IPS-20b (cell line): ENCODE results near the gene B3GNT3.

Experiments used
- H3K27ac ChIP-seq: one replicate; pipeline ENCODE4 v1.5.1; 2013; ENCODE audit warnings: low read length
- H3K27me3 ChIP-seq: 2 replicates; pipeline ENCODE4 v1.6.1; 2013; ENCODE audit warnings: mild to moderate bottlenecking, low read length, inconsistent platforms; ENCODE audit not compliant: insufficient read depth
- H3K36me3 ChIP-seq: 2 replicates; pipeline ENCODE4 v1.6.1; 2013; ENCODE audit warnings: low read depth, mild to moderate bottlenecking, inconsistent platforms, low read length, moderate library complexity; ENCODE audit not compliant: insufficient read depth
- H3K4me1 ChIP-seq: 2 replicates; pipeline ENCODE4 v1.6.1; 2013; ENCODE audit warnings: mild to moderate bottlenecking, control low read depth, inconsistent platforms, low read length, moderate library complexity; ENCODE audit not compliant: insufficient read depth
- H3K4me3 ChIP-seq: 2 replicates; pipeline ENCODE4 v1.5.1; 2013; ENCODE audit warnings: mild to moderate bottlenecking, low read length, inconsistent platforms
- H3K9ac ChIP-seq: 2 replicates; pipeline ENCODE4 v1.6.1; 2013; ENCODE audit warnings: low read depth, mild to moderate bottlenecking, inconsistent platforms, low read length, moderate library complexity
- H3K9me3 ChIP-seq: 2 replicates; pipeline ENCODE4 v1.6.1; 2013; ENCODE audit warnings: mild to moderate bottlenecking, low read depth, low read length, inconsistent platforms; ENCODE audit not compliant: insufficient read depth

Gene B3GNT3

DNA sequence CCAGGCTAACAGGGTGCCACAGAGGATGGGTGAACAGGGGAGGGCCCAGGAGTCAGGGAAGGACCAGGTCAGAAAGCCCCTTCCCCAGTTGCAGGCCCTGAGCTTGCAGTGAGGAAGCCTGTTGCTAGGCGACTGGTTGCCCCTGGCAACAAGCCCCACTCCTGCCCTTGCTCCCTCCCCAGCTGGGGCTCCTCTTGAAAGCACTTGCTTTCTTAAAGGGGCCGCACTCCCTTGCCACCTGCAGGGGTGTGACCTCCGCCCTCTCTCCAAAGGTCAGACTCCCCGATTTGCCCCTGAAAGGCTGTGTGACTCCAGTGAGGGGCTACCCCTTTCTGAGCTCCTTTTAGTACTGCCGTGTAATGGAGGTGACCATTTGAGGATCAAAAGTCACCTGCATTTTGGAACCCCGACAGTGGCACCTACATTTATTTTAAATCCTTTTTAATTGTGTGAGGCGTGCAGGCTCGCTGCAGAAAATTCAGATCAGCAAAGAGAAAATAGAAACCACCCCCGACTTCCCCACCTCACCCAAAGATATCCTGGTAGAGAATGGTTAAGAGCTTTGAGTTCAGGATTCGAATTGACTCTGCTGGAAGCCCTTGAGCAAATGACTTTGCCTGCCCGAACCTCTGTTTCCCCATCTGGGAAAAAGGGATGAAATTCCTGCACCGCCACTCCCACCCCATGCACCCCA, 38.8 kb upstream of the B3GNT3 start:
- Histone ChIP-seq H3K9ac (no peak overlapping the region), H3K9me3 (no peaks in the 10 kb centered on the region), H3K27me3 (no peaks in the 10 kb centered on the region), H3K4me3 (no peak overlapping the region), H3K36me3 (no peaks in the 10 kb centered on the region), H3K27ac (no peak overlapping the region), H3K4me1 (no peaks in the 10 kb centered on the region)

DNA sequence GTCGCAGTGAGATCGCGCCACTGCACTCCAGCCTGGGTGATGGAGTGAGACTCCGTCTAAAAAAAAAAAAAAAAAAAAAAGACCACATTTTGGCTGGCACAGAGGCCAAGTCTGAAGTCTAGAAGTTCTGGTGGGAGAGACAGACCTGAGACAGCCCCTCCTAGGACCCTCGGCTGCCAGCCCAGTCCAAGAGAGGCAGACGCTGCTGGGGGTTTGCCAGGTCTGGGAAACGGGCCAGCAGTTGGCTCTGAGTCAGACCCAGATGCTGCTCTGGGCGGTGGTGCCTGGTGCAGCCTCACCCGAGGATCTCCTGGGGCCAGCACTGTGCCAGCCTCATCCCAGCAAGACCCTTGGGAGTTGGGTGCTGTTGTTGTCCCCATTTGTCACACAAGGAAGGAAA, 37.8 kb upstream of the B3GNT3 start:
- no peak overlapping the region for H3K9ac ChIP-seq
- H3K9me3 ChIP-seq = no peaks in the 10 kb centered on the region
- no peaks in the 10 kb centered on the region for H3K27me3 ChIP-seq
- H3K27ac ChIP-seq = no peak overlapping the region
- H3K4me1 ChIP-seq = no peaks in the 10 kb centered on the region
- H3K4me3 ChIP-seq = no peak overlapping the region
- H3K36me3 ChIP-seq = no peaks in the 10 kb centered on the region

DNA sequence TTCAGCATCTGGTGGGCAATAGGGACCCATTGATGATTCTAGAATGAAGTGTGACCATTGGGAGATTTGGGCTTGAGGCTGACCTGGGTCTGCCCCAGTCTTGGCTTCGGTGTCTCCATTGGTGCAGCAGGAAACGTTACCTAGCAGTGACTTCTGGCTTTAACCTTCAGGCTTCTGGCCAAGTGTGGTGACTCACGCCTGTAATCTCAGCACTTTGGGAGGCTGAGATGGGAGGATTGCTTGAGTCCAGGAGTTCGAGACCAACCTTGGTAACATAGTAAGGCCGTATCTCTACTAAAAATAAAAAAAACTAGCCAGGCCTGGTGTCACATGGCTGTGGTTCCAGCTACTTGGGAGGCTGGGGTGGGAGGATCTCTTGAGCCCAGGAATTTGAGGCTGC, 36.4 kb upstream of the B3GNT3 start:
- H3K4me3 ChIP-seq = no peak overlapping the region
- no peaks in the 10 kb centered on the region for H3K27me3 ChIP-seq
- H3K9ac ChIP-seq = no peak overlapping the region
- no peak overlapping the region for H3K27ac ChIP-seq
- H3K9me3 ChIP-seq = no peaks in the 10 kb centered on the region
- no peaks in the 10 kb centered on the region for H3K4me1 ChIP-seq
- H3K36me3 ChIP-seq = no peaks in the 10 kb centered on the region

- Histone ChIP-seq H3K27ac (no peak overlapping the region), H3K36me3 (no peaks in the 10 kb centered on the region), H3K4me3 (no peak overlapping the region), H3K9me3 (no peaks in the 10 kb centered on the region), H3K4me1 (no peaks in the 10 kb centered on the region), H3K9ac (no peak overlapping the region), H3K27me3 (no peaks in the 10 kb centered on the region)
These were observed 33.8 kb upstream of the B3GNT3 start for GRCh38 chr19:17761148-17761547.

- Histone ChIP-seq H3K4me3 (peak overlapping the region; percentile 46; the same call in 1 of the 2 replicates), H3K36me3 (no peaks in the 10 kb centered on the region), H3K27ac (no peak overlapping the region)
These were observed 32.3 kb upstream of the B3GNT3 start for GRCh38 chr19:17762505-17763229.

DNA sequence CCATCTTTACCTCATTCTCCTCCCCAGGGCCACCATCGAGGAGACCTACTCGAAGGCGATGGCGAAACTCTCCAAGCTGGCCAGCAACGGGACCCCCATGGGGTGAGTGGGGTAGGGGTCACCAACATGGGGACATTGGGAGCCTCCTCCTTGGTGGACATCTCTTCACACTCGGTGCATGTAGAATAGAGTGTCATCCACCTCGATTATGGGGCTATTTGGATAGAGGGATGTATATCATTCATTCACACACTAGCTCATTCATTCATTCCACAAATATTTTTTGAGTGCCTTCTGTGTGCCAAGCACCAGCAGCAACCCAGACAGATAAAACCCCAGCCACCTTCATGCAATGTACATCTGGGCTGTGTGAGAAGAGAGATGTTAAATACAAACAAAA, 30.6 kb upstream of the B3GNT3 start:
- H3K27me3 ChIP-seq = no peaks in the 10 kb centered on the region
- H3K9me3 ChIP-seq = no peaks in the 10 kb centered on the region
- no peak overlapping the region for H3K27ac ChIP-seq
- H3K9ac ChIP-seq = no peak overlapping the region
- H3K36me3 ChIP-seq = no peaks in the 10 kb centered on the region
- no peak overlapping the region for H3K4me3 ChIP-seq
- H3K4me1 ChIP-seq = no peaks in the 10 kb centered on the region

More at GRCh38 chr19:17762505-17763229, 32.3 kb upstream of the B3GNT3 start:
- Histone ChIP-seq H3K27me3 (no peaks in the 10 kb centered on the region), H3K9me3 (no peaks in the 10 kb centered on the region), H3K9ac (peak overlapping the region; percentile 7; the same call in 1 of the 2 replicates), H3K4me1 (no peaks in the 10 kb centered on the region)

DNA sequence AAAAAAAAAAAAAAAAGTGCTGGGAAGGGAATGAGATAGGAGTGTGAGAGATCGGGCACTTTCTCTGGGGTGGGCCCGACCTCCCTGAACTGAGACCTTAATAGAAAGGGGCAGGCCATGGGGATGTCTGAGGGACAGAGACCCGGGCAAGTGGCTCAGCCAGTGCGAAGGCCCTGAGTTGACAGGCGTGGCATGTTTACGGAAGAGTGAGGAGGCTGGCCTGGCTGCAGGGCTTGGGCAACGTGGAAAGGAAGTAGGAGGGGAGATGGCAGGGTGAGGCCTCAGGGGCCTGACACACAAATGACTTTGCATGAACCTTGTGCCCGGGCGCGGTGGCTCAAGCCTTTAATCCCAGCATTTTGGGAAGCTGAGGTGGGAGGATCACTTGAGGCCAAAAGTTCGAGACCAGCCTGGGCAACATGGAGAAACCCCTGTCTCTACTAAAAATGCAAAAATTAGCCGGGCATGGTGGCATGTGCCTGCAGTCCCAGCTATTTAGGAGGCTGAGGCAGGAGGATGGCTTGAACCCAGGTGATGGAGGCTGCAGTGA, 29.8 kb upstream of the B3GNT3 start:
- Histone ChIP-seq H3K36me3 (no peaks in the 10 kb centered on the region), H3K9ac (no peak overlapping the region), H3K27ac (no peak overlapping the region)

DNA sequence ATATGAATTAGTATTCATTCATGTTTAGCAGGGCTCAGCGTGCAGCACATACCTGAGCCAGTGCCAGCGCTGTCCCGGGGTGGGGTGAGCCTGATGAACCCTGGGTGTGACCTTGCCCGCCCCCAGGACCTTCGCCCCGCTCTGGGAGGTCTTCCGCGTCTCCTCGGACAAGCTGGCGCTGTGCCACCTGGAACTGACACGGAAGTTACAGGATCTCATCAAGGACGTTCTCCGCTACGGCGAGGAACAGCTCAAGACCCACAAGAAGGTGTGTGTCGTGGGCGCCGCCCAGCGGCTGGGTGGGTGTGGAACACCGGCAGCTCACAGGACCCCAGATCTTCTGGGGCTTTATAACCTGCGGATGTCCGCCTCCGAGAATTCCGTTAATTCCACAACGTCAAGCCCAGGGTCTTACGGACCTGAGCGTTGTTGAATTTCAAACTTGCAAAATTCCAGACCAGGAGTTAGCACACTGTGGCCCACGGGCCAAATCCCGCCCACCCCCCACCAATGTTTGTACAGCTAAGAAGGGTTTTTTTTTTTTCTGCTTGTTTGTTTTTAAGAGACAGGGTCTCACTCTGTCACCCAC, 28.3 kb upstream of the B3GNT3 start:
- Histone ChIP-seq H3K4me3 (no peak overlapping the region; the same call in 1 of the 2 replicates), H3K9me3 (no peaks in the 10 kb centered on the region), H3K36me3 (no peaks in the 10 kb centered on the region), H3K9ac (no peak overlapping the region), H3K27ac (no peak overlapping the region), H3K27me3 (no peaks in the 10 kb centered on the region), H3K4me1 (no peaks in the 10 kb centered on the region)

More for the DNA sequence above, 29.8 kb upstream of the B3GNT3 start:
- Histone ChIP-seq H3K4me3 (no peak overlapping the region), H3K9me3 (no peaks in the 10 kb centered on the region), H3K27me3 (no peaks in the 10 kb centered on the region), H3K4me1 (no peaks in the 10 kb centered on the region)

DNA sequence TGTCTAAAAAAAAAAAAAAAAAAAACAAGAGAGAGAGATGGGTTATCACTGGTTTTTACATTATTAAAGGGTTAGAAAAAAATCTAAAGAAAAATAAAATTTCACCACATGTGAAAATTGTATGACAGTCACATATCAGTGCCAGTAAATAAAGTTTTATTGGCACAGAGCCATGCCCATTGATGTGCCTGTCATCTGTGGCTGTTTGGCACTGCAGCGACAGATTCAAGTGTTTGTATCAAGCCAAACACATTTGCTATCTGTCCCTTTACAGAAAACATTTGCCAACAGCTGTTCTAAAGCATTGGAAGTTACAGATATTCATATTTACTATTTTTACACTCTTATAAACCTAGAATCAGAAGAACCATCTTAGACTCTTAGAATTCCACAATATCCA, 27.4 kb upstream of the B3GNT3 start:
- Histone ChIP-seq H3K9me3 (no peaks in the 10 kb centered on the region), H3K36me3 (no peaks in the 10 kb centered on the region), H3K4me3 (no peak overlapping the region), H3K27me3 (no peaks in the 10 kb centered on the region), H3K9ac (no peak overlapping the region), H3K4me1 (no peaks in the 10 kb centered on the region), H3K27ac (no peak overlapping the region)

GRCh38 chr19:17770613-17771012, 24.3 kb upstream of the B3GNT3 start:
- Histone ChIP-seq H3K4me3 (no peak overlapping the region), H3K9ac (no peak overlapping the region), H3K9me3 (no peaks in the 10 kb centered on the region), H3K4me1 (no peaks in the 10 kb centered on the region), H3K36me3 (no peaks in the 10 kb centered on the region), H3K27ac (no peak overlapping the region), H3K27me3 (no peaks in the 10 kb centered on the region)

DNA sequence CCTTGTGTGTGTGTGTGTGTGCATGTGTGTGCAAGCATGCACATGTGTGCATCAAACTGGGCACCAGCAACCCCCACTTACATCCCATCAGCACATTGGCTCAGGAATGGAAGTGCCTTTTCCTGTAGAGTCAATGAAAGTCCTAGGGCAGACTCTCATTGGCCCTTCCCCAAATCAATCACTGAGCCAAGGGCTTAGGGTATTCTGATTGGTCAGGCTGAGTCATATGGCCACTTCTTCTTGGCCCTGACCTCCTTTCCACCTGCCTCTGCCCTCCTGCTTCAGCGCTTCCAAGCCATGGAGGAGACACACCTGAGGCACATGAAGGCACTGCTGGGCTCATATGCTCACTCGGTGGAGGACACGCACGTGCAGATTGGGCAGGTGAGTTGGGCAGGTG, 22.8 kb upstream of the B3GNT3 start:
- H3K9ac ChIP-seq = no peak overlapping the region
- H3K27ac ChIP-seq = no peak overlapping the region
- no peaks in the 10 kb centered on the region for H3K9me3 ChIP-seq
- no peaks in the 10 kb centered on the region for H3K27me3 ChIP-seq
- no peaks in the 10 kb centered on the region for H3K36me3 ChIP-seq
- H3K4me1 ChIP-seq = no peaks in the 10 kb centered on the region
- no peak overlapping the region for H3K4me3 ChIP-seq
